ENCODE measurements around the gene CAMLG.
"Not testable (repeated sequence)": the region's sequence is repeated elsewhere in the genome, so short reads cannot be mapped to it uniquely, and the experiment has no call there.

CAMLG gene

DNA sequence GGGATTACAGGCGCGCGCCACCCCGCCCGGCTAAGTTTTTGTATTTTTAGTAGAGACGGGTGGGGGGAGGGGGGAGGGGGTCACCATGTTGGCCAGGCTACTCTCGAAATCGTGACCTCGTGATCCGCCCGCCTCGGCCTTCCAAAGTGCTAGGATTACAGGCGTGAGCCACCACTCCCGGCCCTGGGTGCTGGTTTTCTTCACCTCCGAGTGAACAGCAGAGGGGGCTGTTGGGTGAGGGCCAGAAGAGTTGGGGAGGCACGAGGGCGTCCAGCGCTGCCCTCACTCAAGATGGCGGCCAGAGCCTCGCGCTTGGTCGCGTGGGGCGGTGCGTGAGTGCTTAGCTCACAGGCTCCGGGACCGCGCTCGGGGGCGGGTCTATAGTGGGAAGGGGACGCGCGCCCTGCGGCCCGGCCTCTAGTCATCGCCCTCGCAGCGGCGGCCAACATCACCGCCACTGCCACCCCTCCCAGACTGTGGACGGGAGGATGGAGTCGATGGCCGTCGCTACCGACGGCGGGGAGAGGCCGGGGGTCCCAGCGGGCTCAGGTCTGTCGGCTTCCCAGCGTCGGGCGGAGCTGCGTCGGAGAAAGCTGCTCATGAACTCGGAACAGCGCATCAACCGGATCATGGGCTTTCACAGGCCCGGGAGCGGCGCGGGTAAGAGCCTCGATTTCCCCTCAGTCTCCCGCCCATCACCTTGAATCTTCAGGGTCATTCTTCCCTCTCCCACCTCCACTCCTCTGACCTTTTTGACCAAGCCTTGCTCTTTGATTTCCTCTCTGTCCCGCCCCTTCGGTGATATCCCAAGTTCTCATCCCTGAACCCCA is at the start of gene CAMLG:
TSS of gene CAMLG (plus strand) at position 416 of the 830 bp plus-strand sequence. CDS start at position 489, 73 bp downstream.
- intact Hi-C loops (cut with DNase I): loop anchor here (1.0 to 10.0 kb wide), 4 partner anchors 20 to 167 kb away; partner anchors contain the start of genes DDX46, PCBD2 and TXNDC15
- peak; percentile 95 to 100 (median 98) for DNase-seq

DNA sequence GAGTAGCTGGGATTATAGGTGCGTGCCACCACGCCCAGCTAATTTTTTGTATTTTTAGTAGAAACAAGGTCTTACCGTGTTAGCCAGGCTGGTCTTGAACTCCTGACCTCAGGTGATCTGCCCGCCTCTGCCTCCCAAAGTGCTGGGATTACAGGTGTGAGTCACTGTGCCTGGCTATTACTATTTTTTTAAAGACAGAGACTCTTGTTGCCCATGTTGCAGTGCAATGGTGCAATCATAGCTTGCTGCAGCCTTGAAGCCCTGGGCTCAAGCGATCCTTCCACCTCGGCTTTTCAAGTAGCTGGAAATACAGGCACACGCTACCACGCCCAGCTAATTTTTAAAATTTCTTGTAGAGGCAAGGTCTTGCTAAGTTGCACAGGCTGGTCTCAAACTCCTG is 48.2 kb upstream of the CAMLG start:
- DNase-seq; intact Hi-C loops (cut with DNase I): not testable (repeated sequence)

DNA sequence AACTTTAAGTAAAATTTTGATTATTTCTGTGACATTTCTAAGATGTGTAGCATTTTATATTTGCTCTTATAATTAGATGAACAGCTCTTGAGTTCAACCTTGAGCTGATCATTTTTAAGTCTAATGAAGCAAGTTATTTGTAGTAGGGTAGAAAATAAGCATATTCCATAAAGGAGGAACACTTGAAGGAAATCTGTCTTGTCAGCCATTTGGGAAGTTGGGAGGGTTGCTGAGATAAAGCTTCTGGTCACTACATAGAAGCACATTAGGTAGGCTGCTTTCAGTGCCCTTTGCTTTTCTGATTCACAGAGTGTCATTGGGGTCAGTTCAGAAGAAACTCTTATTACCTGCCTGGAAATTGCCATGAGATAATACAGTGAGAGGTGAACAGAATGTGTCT is 45.6 kb upstream of the CAMLG start:
- intact Hi-C loops (cut with DNase I): no loop called here

DNA sequence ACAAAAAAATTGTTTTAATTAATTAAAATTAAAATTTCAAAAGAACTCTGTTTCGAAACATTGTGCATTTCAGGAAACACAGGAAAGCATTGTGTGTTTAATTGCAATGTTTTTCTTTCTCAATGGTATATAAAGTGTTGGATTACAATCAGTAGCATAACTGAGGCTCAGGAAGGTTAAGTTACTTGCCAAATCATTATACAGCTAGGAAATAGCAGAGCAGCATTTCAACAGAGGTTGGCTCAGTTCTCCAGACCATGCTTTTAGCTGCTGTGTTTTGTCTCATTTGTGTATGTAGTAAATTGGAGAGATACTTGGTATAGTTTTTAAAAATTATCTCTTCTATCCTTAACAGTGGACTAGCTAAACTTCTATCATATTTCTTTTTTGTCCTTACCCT is 30.0 kb upstream of the CAMLG start:
- no peak for DNase-seq
- intact Hi-C loops (cut with DNase I): no loop called here

More for the DNA sequence above, 45.6 kb upstream of the CAMLG start:
- DNase-seq: no peak

DNA sequence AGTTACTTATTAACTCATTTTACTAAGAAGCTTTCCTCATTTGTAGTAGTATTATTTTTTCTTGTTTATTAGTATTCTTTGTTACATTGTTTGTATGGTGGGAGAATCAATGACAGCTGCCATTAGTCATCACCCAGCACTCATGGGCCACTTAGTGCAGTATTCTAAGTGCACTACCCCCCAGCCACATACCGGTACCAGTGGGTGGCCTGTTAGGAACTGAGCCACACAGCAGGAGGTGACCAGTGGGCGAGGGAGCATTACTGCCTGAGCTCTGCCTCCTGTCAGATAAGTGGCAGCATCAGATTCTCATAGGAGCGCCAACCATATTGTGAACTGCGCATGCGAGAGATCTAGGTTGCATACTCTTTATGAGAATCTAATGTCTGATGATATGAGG is 24.2 kb upstream of the CAMLG start:
- peak in 1 of 10 donors; percentile 3 for DNase-seq
- intact Hi-C loops (cut with DNase I): no loop called here

DNA sequence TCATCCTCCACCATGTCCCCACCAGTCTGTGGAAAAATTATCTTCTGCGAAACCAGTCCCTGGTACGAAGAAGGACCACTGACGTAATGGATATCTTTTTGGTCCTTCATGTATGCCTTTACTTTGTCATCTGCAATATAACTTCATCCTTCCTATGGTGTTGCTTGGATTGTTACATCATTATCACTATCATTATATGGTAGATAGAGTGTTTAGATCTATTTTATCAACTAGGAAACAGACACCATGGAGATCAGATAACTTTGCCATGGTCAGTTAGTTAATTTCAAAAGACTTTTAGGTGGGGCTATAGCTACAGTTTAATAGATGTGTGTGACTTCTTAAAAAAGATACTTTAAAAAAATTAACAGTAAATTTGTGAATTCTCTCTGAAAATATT is 23.8 kb upstream of the CAMLG start:
- DNase-seq: no peak
- intact Hi-C loops (cut with DNase I): no loop called here

DNA sequence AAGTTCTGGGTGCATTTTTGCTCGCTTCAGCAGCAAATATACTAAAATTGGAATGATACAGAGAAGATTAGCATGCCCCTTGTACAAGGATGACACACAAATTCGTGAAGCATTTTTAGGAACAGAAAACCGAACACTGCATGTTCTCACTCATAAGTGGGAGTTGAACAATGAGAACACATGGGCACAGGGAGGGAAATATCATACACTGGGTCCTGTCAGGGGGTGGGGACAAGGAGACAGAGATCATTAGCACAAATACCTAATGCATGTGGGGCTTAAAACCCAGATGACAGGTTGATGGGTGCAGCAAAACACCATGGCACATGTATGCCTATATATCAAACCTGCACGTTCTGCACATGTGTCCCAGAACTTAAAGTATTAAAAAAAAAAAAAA is 22.9 kb upstream of the CAMLG start:
- intact Hi-C loops (cut with DNase I); DNase-seq: not testable (repeated sequence)

DNA sequence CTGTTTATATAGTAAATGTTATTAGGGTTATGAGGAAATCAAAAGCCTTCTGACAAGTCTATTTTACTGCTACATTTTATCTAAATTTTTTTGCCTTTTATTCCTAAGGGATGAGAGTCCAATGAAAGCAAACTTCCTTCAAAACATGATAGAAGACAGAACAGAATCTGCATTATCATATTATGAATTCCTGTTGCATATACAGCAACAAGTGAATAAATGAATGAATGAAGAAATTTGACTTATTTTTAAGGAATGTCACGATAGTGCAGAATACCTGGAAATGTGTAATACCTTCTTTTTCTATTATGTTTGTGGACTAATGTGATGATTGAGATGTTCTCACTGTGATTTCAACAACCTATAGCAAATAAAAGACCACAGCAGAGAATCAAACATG is 13.5 kb upstream of the CAMLG start:
- DNase-seq: no peak
- intact Hi-C loops (cut with DNase I): no loop called here

DNA sequence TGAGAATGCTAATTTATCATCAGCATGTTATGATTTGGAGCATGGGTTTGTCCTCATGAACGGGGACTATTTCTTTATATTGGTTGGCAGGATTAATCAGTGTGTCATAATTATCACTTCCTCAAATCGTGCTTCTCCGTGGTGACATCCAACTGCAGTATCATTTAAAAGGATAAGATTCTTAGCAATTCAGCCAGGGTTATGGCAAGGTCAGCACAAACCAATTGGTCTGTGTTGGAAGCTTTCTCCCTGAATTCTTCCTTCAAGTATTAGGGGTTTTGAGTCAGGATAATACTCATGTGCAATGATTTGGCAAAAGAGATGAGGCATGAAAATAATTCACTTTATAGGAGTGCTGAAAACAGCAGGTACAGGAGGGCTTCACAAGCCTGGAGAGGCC is 5.5 kb upstream of the CAMLG start:
- intact Hi-C loops (cut with DNase I): loop anchor here (10.0 kb wide), 1 partner anchor 142 kb away; the partner anchor contains the start of gene TXNDC15
- DNase-seq: no peak

DNA sequence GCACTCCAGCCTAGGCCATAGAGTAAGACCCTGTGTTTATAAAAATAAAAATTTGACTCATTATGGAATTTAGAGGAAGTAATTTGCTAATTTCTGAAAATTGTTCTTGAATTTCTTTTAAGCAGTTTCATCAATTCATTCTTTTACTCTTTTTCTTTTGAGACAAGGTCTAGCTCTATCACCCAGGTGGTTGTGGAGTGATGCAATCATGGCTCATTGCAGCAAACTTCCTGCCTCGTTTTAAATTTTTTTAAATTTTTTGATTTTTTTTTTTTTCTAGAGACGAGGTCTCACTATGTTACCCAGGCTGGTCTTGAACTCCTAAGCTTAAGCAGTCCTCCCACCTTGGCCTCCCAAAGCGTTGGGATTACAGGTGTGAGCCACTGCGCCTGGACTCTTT is 3.1 kb upstream of the CAMLG start:
- intact Hi-C loops (cut with DNase I): loop anchor here (10.0 kb wide), 1 partner anchor 140 kb away; the partner anchor contains the start of gene TXNDC15
- no peak for DNase-seq

DNA sequence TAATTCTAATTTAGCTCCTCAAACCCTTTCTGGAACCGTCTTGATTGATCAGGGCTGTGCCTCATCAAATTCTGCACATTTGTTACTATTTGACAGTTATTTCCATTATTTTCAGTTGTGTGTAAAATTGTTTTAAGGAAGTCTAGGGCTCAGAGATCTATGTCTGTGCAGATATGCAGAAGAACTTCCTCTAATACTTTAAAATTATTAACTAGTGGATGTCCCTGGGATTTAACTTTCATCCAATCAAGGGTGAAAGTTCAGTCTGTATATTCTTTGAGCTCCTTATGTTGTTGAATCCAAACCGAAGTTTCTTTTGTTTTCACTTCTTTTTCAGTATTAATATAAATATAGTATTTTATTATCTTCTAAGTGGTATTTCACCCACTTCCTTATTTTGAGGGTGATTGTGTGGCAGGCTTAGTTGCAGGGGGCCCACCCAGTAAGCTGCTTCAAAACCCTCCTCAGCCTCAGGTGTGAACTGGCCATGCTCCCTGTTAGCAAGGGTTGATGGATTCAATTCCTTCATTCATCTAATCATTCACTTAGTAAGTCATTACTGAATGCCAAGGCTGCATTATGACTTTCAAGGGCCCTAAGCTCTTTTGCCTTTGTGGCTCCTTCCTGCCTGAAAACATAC is 2.1 kb upstream of the CAMLG start:
- no peak for DNase-seq
- intact Hi-C loops (cut with DNase I): loop anchor here (10.0 kb wide), 1 partner anchor 139 kb away; the partner anchor contains the start of gene TXNDC15

DNA sequence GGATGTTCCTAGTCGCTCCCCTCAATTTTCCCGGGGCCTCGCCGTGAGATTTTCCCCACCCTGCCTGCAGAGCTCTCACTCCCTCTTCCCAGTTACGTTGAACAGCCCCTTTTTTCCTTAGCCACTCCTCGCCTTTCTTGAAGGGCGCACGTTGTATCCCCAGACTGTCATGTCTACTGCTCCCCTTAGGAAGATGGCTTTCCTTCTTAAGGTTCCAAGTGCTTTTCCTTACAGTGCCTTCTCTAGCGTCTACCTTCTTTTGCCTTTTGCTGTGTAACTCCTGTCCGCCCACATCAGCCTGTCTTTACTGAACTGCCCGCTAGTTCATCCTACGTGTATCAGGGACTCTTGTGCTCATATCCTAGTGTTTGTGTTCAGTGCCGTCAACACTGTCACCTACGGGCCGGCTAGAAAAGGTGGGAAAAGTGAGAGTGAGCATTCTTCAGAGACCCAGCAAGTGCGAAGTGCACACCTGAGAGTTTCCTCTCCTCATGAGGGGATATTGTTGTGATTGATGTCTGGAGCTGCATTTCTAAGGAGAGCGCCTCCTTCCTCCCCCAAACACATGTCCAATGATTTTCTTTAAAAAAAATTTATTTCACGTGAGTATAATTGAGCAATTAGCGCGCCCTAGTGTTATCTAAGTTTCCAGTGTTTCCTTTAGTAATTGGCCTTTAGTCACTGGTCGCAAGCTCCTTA is 764 bp downstream of the CAMLG start:
- intact Hi-C loops (cut with DNase I): loop anchor here (1.0 to 10.0 kb wide), 4 partner anchors 20 to 166 kb away; partner anchors contain the start of genes DDX46, PCBD2 and TXNDC15
- peak in 1 of 10 donors; percentile 11 for DNase-seq

DNA sequence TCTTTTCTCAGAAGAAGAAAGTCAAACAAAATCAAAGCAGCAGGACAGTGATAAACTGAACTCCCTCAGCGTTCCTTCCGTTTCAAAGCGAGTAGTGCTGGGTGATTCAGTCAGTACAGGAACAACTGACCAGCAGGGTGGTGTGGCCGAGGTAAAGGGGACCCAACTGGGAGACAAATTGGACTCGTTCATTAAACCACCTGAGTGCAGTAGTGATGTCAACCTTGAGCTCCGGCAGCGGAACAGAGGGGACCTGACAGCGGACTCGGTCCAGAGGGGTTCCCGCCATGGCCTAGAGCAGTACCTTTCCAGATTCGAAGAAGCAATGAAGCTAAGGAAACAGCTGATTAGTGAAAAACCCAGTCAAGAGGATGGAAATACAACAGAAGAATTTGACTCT is 2.7 kb downstream of the CAMLG start:
- intact Hi-C loops (cut with DNase I): no loop called here
- DNase-seq: no peak

DNA sequence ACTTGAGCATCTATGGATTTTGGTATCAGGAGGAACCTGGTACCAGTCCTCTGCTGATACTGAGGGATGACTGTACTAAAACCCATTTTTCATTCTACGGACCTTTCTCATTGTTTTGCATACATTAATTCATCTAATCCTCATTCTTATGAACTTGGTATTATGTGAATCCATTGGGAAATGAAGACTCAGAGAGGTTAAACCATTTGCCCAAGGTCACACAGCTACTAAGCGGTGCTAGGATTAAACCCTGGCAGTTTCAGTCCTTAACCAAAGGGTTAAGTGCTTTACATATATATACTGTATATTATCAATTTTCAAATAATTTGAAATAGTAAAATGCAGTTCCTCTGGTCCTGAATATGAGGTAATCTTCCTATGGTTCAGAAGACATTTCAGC is 3.8 kb downstream of the CAMLG start:
- intact Hi-C loops (cut with DNase I): no loop called here
- DNase-seq: no peak

DNA sequence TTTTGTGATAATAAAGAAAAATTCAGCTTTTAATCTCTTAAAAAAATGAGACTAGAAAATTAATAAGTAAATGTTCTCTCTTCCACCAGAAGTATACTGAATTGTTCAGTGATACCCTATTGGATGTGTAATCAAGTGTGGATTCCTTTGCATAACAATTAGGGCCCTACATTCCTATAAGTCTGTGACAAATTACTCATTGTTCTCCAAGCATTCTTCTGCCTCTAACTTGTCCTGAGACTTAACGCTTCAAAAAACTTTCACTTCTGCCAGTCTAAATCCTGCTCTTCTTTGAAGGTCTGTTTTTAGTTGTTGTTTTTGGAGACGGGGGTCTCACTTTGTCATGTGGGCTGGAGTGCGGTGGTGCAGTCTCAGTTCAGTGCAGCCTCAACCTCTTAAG is 11.1 kb downstream of the CAMLG start:
- intact Hi-C loops (cut with DNase I): no loop called here
- DNase-seq: no peak

DNA sequence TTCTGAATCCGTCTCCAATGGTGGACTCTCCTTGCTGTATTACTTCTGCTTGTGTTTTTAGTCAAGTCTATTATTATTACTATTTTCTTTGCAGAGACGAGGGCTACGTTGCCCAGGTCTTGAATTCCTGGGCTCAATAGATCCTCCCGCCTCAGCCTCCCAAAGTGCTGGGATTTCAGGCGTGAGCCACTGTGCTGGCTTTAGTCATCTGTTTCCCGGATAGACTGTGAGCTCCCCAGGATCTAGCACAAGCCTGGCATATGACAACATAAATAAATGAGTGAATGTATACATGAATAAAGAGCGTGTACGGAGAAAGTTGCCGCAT is 19.8 kb downstream of the CAMLG start:
- intact Hi-C loops (cut with DNase I): loop anchor here (1.0 to 5.0 kb wide), 3 partner anchors 19 to 147 kb away; partner anchors contain the start of genes C5orf24, CAMLG and PCBD2
- no peak for DNase-seq

DNA sequence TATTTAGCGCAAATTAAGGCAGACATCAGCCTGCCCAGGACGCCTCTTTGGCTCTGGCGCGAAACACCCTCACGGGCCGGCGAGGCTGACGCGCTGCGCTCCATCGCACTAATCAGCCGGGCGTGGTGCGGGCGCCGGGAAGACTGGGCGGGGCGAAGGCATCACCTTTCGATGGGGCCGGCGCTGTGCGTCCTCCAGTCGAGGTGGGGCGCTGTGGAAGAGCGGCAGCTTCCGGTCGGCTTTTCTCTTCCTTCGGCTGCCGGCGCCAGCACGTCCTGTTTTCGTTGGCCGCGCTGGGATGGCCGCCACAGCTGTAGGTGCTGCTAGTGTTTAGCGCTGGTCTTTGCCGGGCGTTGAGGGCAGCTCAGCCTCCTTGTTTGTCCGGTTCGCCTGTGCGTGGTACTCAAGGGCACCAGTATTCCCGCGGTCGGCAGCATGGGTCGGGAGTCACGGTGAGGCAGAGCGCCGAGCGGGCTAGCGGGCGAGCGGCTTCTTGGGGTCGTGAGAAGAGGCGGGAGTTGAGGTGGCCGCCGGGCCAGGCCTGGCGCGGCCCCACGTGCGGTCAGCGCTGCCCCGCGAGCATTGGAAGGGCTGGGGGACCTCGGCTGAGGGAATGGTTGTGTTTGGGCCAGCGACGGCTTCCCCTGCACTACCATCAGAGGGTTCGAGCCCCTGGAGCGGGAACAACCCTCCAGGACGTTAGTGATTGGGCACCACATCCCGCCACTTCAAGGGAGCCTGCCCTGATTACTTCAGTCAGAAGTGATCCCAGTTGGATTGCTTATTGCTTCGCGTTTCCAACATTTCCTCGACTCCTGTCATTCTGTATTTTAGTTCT is 20.4 kb downstream of the CAMLG start, which contains the start of gene DDX46:
TSS of gene DDX46 (plus strand) at position 276 of the 838 bp plus-strand sequence. CDS start at position 436, 160 bp downstream.
- DNase-seq: peak; percentile 85 to 99 (median 92)
- intact Hi-C loops (cut with DNase I): loop anchor here (1.0 to 5.0 kb wide), 3 partner anchors 20 to 147 kb away; partner anchors contain the start of genes C5orf24, CAMLG and PCBD2

DNA sequence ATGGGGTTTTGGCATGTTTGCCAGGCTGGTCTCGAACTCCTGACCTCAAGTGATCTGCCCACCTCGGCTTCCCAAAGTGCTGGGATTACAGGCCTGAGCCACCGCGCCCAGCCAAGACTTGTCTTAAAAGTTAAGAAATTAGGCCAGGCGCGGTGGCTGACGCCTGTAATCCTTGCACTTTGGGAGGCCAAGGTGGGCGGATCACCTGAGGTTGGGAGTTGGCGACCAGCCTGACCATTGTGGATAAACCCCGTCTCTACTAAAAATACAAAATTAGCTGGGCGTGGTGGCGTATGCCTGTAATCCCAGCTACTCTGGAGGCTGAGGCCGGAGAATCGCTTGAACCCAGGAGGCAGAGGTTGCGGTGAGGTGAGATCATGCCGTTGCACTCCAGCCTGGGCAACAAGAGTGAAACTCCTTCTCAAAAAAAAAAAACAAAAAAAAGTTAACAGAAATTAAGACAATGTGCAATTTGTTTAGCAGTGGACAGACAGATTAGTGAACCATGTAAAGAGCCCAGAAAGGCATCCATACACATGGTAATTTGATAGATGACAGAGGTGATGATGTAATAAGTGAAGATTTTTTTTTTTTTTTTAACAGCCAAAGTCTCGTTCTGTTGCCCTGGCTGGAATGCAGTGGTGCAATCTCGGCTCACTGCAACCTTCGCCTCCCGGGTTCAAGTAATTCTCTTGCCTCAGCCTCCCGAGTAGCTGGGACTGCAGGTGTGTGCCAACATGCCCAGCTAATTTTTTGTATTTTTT is 29.4 kb downstream of the CAMLG start:
- intact Hi-C loops (cut with DNase I); DNase-seq: not testable (repeated sequence)

DNA sequence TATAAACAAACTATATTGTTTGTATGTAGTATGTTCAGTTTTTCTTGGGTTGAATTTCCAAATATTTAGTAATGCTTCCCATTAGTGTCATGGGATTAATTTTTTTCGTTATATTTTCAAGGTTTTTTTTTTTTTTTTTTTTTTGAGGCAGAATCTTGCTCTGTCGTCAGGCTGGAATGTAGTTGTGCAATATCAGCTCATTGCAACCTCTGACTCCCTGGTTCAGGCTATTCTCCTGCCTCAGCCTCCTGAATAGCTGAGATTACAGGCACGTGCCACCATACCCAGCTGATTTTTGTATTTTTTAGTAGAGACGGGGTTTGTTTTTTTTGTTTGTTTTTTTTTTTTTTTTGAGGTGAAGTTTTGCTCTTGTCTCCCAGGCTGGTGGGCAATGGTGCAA is 30.9 kb downstream of the CAMLG start:
- DNase-seq: no peak
- intact Hi-C loops (cut with DNase I): no loop called here

Measured in posterior cingulate gyrus (tissue), 11 donors.